GM19395 (cell line): ENCODE data around the gene THAP3.
"Not testable (repeated sequence)": the region's sequence is repeated elsewhere in the genome, so short reads cannot be mapped to it uniquely, and the experiment has no call there.

Experiments used
- ATAC-seq: cut with Tn5 transposase; IDR thresholded peaks from one replicate; pipeline ENCODE4 v1.9.1; 2021; ENCODE audit warnings: mild to moderate bottlenecking, moderate library complexity; ENCODE audit not compliant: unreplicated experiment

Gene THAP3

DNA sequence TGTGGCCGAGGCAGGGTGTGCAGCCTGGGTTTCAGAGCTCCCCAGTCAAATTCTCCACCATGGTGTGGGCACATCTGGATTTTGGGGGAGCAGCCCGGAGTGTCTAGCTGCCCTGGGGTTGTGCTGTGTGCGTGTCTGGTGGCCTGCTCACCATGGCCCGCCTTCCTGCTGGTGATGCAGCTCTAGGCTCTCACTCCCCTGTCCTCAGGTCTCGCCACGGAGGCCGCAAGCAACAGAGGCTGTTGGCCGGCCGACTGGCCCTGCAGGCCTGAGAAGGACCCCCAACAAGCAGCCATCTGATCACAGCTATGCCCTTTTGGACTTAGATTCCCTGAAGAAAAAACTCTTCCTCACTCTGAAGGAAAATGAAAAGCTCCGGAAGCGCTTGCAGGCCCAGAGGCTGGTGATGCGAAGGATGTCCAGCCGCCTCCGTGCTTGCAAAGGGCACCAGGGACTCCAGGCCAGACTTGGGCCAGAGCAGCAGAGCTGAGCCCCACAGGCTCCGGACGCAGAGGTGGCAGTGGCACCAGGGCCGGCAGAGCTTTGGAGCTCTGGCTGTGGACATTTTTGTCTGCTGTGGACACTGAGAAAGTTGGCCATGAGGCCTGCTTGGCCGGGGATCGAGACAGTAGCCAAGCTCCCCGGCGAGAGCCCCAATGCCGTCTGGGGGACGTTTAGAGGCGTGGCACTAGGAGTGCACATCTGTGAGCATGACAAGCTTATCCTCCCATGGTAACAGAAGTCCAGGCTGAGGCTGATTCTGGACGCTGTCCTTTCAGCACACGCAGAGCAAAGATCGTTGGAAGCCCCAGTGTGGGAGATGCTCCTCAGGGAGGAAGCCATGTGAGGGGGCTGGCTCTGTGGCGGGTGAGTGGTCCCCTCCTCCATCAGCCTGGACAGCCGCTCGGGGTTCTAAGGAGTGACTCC is 8.2 kb downstream of the THAP3 start:
- no peak for ATAC-seq

DNA sequence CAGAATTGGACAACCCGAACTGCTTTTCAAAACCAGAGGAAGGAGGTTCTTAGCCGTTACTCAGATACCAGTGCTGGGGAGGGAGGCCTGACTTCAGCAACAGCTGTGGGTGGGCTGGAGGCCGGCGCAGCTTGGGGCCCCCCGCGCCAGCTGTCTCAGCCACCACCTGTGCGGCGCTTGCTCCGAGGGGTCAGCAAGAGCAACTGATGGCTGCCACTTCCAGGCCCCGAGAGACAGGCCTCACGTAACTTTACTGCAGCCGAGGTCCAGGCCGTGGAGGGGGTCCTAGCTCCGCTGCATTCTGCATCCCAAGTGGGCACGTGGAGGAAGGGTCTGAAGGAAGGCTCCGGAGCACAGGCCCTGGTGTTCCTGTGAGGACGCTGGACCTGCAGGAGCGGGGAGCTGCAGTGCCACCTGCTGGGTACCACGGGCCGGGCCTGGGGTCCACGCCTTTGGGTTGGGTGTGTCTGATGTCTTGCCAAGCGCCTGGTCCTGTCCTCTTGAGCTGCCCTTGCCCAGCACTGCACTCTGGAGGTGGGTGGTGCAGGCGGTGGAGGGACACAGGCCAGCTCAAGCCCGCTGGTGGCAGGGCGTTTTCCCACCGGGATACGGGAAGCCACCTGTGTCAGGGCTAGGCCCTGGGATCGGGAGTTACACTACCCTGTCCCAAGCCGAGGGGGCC is 9.8 kb downstream of the THAP3 start:
- no peak for ATAC-seq

DNA sequence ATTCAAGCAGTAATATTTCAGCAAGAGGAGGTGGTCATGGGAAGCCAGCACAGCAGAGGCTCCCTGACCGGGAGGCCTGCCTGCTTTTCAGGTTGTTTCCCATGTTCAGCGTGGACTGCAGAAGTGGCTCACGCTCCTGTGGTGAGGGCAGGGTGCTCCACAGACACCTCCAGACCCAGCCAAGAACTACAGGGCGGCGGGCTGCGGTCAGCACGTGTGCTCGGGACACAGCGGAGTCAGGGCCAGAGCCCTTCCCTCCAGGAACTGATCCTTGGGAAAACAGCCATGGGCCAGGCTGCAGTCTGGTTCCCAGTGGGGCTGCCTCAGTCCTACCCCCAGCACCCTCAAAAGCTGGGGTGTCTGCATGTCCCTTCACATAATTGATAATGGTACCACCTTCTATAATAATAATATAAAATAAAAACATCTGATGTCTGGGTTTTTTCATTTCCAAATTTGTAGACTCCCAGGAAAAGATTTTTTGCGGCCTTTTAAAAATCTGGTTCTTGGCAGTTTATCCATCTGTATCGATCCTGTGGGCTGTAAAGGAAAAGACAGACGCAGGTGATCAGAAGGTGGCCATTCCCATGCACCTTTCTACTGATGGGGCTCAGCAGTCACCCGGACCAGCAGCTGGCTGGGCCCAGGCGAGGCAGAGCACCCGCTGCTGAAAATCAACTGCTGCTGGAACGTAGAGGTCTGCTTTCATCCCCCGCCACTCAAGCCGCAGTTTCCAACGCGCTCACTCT is 10.7 kb downstream of the THAP3 start:
- no peak for ATAC-seq

DNA sequence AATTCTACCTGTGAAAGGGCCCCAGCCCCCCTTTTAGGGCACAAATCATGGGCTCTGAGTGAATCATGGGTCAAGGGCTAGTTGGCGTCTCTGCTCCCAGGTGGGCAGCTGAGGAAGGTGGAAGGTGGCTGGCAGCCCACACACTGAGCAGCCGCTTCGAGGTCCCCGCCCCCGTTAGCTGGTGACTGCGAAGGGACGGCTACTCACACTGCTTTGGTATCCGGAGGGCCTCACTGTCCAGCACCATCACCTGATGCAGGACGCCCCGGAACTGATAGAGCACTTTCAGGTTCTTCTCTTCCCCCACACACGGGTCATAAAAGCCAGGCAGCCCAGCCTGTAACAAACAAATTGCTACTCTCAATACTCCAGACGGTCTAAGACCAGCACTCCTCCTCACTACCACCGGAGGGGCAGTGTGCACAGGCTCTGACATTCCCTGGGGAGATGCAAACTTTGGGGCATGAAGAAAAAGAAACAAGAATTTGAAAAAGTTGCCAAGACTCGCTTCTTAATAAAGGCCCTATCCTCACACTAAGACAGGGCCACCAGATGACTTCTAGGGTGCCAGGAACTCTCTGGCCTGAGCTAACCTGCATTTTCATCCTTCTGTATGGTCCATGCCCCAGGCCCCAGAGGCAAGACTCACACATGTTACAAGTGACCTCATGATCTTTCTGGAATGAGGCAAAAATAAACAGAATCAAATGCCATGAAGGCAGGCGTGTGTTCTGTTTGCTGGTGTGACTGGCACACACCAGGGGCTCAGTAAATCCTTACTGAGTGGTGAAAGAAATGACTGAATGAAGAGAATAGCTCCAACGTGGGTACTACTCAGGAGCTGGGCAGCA is 11.5 kb downstream of the THAP3 start:
- ATAC-seq, result no peak

- ATAC-seq, result not testable (repeated sequence)
These were observed 12.1 kb downstream of the THAP3 start for GRCh38 chr1:6636778-6637177.

- ATAC-seq, result no peak
These were observed 13.1 kb downstream of the THAP3 start for GRCh38 chr1:6637770-6638169.

- ATAC-seq, result no peak
These were observed 13.6 kb downstream of the THAP3 start for GRCh38 chr1:6638226-6638625.

DNA sequence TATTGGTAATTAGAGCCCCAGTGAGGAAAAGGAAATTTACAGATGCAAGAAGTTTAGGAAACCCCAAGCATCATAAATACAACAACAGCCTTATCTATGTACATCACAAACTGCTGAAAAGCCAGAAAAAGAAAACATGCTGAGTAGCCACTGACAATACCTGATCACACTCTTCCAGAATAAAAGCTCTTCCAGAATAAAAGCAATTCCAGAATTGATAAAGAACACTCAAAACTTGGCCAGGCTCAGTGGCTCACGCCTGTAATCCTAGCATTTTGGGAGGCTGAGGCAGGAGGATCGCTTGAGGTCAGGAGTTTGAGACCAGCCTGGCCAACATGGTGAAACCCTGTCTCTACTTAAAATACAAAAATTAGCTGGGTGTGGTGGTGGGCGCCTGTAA is 16.2 kb downstream of the THAP3 start:
- ATAC-seq, result not testable (repeated sequence)

DNA sequence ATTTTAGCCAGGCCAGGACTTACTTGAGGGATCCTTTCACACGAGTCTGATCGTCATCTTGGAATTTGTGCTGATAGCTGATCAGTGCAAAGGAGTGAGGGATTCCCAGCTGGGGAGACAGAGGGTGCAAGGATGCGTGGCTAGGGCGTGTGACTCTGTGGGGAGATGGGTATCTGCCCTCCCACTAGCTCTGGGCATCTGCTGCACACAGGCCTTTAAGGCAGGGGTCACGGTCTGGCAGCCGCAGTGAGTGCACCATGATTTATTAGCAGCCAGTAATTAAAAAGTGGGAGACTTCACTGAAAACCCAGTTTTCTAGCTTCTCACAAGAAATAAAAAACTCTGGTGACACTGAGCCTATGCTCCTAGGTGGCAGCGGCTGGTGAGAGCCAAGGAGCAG is 20.4 kb downstream of the THAP3 start:
- ATAC-seq, result no peak

DNA sequence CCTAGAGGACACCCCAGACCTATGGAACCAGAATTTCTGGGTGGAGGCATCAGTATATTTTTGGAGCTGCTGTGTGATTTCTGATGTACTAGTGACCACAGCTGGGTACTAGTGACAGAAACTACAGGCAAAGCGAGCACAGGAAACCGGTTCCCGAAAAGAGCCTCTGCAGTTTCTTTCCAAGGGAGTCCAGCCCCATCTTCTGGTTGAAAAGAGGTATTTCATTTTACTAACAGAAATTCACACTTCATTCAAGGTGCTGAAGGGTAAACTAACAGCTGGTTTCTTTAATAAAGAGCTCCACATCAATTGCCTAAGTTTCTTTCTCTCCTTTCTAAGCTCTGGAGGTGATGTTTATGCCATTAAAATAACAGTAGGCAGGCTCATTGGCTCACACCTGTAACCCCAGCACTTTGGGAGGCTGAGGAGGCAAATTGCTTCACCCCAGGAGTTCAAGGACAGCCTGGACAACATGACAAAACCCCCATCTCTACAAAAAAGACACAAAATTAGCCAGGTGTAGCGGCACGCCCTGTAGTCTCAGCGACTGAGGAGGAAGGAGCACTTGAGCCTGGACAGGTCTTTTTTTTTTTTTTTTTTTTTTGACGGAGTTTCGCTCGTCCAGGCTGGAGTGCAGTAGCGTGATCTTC is 22.0 kb downstream of the THAP3 start:
- no peak for ATAC-seq

- ATAC-seq, result no peak
These were observed 23.9 kb downstream of the THAP3 start for GRCh38 chr1:6648556-6648955.

DNA sequence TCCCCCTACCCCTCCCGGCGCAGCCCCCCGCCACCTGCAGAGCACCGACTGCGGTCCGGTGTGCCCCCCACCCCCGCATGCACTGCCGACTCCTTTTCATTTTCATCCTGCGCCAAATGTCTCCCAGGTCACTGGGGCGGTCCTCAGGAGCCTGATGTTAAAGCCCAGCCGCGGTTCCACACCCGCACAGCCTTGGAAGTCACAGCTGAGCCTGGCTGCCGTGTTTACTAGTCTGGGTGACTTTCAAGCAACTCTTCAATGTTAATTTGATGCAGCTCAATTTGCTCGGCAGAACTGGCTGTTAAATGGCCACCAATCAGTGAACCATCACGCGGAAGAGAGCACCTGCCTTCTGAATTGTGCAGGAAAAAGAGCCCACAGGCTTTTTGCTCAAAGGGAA is 27.2 kb downstream of the THAP3 start:
- ATAC-seq, result no peak

DNA sequence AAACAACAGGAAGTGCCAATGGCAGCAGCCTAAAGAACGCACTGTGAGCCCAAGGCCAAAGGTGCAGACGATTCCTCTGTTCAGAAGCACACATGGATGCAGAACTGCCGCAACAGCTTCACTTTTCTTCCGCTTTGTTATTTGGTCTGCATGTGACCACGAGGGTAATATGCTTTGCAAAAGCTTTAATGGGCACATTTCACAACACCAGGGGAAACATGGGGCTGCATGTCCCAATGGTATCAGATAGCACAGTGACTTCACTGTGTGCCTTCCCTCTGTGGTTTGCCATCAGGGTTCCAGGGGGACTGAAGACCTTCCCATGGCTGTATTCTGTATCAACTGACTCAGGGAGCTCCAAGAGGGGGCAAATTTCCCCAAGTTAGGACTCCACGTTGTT is 28.3 kb downstream of the THAP3 start:
- ATAC-seq, result no peak

- ATAC-seq, result no peak
These were observed 29.0 kb downstream of the THAP3 start for GRCh38 chr1:6653436-6654290.

DNA sequence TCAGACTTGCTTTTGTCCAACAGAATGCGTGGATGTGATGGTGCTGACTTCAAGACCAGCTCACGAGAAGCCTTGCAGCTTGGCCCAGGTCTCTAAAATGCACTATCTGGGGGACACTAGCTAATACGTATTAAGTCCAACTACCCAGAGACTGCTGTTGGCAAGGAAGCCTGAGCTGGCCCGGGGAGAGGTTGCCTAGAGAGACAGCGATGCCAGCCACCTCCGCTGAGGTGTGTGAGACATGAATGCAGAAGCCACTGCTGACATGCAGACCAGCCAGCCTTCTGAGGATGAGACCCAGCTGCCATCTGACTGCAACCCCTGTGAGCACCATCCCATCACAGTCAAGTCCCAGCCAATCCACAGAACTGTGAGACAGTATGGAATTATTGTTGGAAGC is 32.5 kb downstream of the THAP3 start:
- no peak for ATAC-seq

GRCh38 chr1:6658359-6659060 is 33.8 kb downstream of the THAP3 start:
- no peak for ATAC-seq

DNA sequence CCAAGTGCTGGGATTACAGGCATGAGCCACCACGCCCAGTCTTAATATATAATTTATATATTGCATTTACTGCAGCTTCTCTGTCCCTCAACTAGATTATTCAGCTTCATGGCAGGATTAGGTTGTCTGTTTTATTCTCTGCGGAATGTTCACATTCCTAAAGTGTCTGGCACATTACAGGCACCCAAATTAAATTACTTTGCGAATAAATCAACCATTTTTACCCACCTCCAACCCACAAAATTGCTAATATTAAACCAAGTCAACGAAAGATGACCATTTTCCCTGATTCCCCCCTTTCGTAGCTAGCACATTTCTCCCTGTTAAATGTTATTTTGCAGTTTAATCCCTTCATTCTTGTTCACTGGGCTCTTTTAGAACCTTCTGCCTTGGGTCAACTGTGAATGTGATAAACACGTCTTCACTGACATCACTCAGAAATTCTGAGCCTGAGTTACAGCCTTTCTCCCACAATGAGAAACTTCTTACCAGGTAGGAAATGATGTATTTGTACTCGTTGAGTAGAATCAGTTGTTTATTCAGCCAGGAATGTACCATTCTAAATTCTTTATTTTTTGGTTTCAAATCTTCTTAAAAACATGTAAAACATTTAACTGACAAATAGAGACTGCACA is 35.9 kb downstream of the THAP3 start:
- ATAC-seq, result no peak

DNA sequence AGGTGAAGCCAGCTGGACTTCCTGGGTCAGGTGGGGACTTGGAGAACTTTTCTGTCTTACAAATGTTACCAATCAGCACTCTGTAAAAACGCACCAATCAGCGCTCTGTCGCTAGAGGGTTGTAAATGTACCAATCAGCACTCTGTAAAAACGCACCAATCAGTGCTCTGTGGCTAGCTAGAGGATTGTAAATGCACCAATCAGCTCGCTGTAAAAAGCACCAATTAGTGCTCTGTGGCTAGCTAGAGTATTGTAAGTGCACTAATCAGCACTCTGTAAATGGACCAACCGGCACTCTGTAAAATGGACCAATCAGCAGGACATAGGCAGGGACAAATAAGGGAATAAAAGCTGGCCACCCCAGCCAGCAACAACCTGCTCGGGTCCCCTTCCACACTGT is 37.8 kb downstream of the THAP3 start:
- not testable (repeated sequence) for ATAC-seq
